H1 (cell line): Measurements from ENCODE around the gene TMEM212. TPM values are rescaled to one million over a fixed set of nuclear protein-coding genes. Genes with fewer than 3 reads are reported as not detected.

Experiments used
- CTCF ChIA-PET: fragments of 300-600 bp; sonication (Branson Sonifier 250); formaldehyde crosslinking; loops from one replicate; lab custom pipeline; 2021; ENCODE audit not compliant: partially characterized antibody; lab: Charles Lee
- POLR2A ChIA-PET: fragments of 300-600 bp; sonication (Branson Sonifier 250); formaldehyde crosslinking; loops from one replicate; lab custom pipeline; 2021; ENCODE audit warnings: inconsistent platforms; ENCODE audit not compliant: partially characterized antibody; lab: Charles Lee
- DNase-seq, 2 experiments: peaks; one replicate each; pipeline versions ENCODE4 v3.0.0 to v3.0.0-alpha.2; 2010 to 2022; ENCODE audit warnings: low spot score in 2 of 2, low read depth in 1 of 2, mixed read lengths in 1 of 2
- FAIRE-seq: peaks from 2 replicates; lab custom pipeline; 2011; peaks lifted over from hg19 to GRCh38; lab: Jason Lieb, UNC
- H2AFZ ChIP-seq: 2 replicates; pipeline ENCODE4 v1.8.1; 2012; ENCODE audit warnings: low read length, inconsistent platforms
- H2AK5ac ChIP-seq: 2 replicates; pipeline ENCODE4 v1.6.1; 2013; ENCODE audit warnings: low read depth, low read length
- H2BK120ac ChIP-seq: replicated peaks from 2 replicates; pipeline ENCODE3; 2013; ENCODE audit warnings: low read depth, low read length, inconsistent platforms
- H2BK12ac ChIP-seq: 2 replicates; pipeline ENCODE4 v1.6.1; 2013; ENCODE audit warnings: low read depth, low read length
- H2BK15ac ChIP-seq: 2 replicates; pipeline ENCODE4 v1.6.1; 2013; ENCODE audit warnings: low read length
- H2BK20ac ChIP-seq: 2 replicates; pipeline ENCODE4 v1.6.1; 2013; ENCODE audit warnings: low read length
- H2BK5ac ChIP-seq: 2 replicates; pipeline ENCODE4 v1.6.1; 2013; ENCODE audit warnings: low read depth, low read length
- H3K14ac ChIP-seq: 2 replicates; pipeline ENCODE4 v1.6.1; 2013; ENCODE audit warnings: inconsistent platforms; ENCODE audit not compliant: insufficient read length
- H3K18ac ChIP-seq: 2 replicates; pipeline ENCODE4 v1.6.1; 2013; ENCODE audit warnings: low read length; ENCODE audit errors: extremely low read depth
- H3K23ac ChIP-seq: 2 replicates; pipeline ENCODE4 v1.6.1; 2013; ENCODE audit warnings: inconsistent platforms; ENCODE audit not compliant: insufficient read length
- H3K23me2 ChIP-seq: 2 replicates; pipeline ENCODE4 v1.6.1; 2013; ENCODE audit warnings: low read depth, low read length
- H3K27ac ChIP-seq: 2 replicates; pipeline ENCODE4 v1.6.1; 2011; ENCODE audit warnings: low read depth, low read length, inconsistent platforms
- H3K27me3 ChIP-seq, 4 experiments: replicated peaks in 1 of 4; 1 replicate in 1 of 4; 2 replicates in 3 of 4; pipeline versions ENCODE4 v1.6.1 to v1.8.1; 2011 to 2013; ENCODE audit warnings: low read length in 3 of 4, mild to moderate bottlenecking in 3 of 4, inconsistent platforms in 2 of 4, mixed read lengths in 2 of 4, moderate library complexity in 1 of 4; ENCODE audit not compliant: control insufficient read depth in 3 of 4, insufficient read depth in 3 of 4; ENCODE audit errors: extremely low read depth in 1 of 4
- H3K36me3 ChIP-seq, 4 experiments: 2 replicates each; pipeline versions ENCODE4 v1.6.1 to v1.8.1; 2011 to 2013; ENCODE audit warnings: mild to moderate bottlenecking in 4 of 4, low read length in 3 of 4, moderate library complexity in 2 of 4, control low read depth in 1 of 4, inconsistent platforms in 1 of 4; ENCODE audit not compliant: insufficient read depth in 4 of 4, control insufficient read depth in 2 of 4
- H3K4ac ChIP-seq: replicated peaks from 2 replicates; pipeline ENCODE3; 2013; ENCODE audit warnings: low read length, low read depth, mixed read lengths, inconsistent platforms; ENCODE audit not compliant: insufficient read length
- H3K4me1 ChIP-seq, 4 experiments: replicated peaks in 1 of 4; 1 replicate in 1 of 4; 2 replicates in 3 of 4; pipeline versions ENCODE4 v1.6.1 to v1.8.1; 2011 to 2013; ENCODE audit warnings: low read length in 3 of 4, inconsistent platforms in 2 of 4, mixed read lengths in 1 of 4; ENCODE audit not compliant: insufficient read depth in 4 of 4, control insufficient read depth in 3 of 4
- H3K4me2 ChIP-seq, 2 experiments: 2 replicates each; pipeline versions ENCODE4 v1.6.1 to v1.8.1; 2011 to 2013; ENCODE audit warnings: low read depth in 2 of 2, low read length in 2 of 2, control low read depth in 1 of 2, inconsistent platforms in 1 of 2, mild to moderate bottlenecking in 1 of 2; ENCODE audit not compliant: insufficient read depth in 1 of 2
- H3K4me3 ChIP-seq, 4 experiments: fragments of 200-600, 300-600 bp in 1 of 4; sonication (generic), shearing (Covaris generic), sonication (Bioruptor Twin) in 1 of 4; 2 replicates each; pipeline versions ENCODE4 v1.5.1 to v1.8.1; 2011 to 2016; ENCODE audit warnings: low read length in 4 of 4, low read depth in 3 of 4, control low read depth in 2 of 4, inconsistent platforms in 2 of 4, mild to moderate bottlenecking in 2 of 4, mixed read lengths in 1 of 4, moderate library complexity in 1 of 4; ENCODE audit not compliant: insufficient read depth in 2 of 4; ENCODE audit errors: extremely low read depth in 1 of 4
- H3K56ac ChIP-seq: replicated peaks from 2 replicates; pipeline ENCODE3; 2013; ENCODE audit warnings: low read depth, mild to moderate bottlenecking, mixed read lengths, low read length, inconsistent platforms; ENCODE audit not compliant: insufficient read length
- H3K79me1 ChIP-seq: 2 replicates; pipeline ENCODE4 v1.6.1; 2013; ENCODE audit warnings: low read depth, low read length, control low read depth
- H3K79me2 ChIP-seq, 2 experiments: 2 replicates each; pipeline versions ENCODE4 v1.6.1 to v1.8.1; 2012 to 2013; ENCODE audit warnings: low read length in 2 of 2, mild to moderate bottlenecking in 2 of 2, inconsistent platforms in 1 of 2; ENCODE audit not compliant: insufficient read depth in 2 of 2, control insufficient read depth in 1 of 2
- H3K9ac ChIP-seq, 4 experiments: replicated peaks in 1 of 4; 1 replicate in 1 of 4; 2 replicates in 3 of 4; pipeline versions ENCODE4 v1.6.1 to v1.8.1; 2011 to 2013; ENCODE audit warnings: low read depth in 3 of 4, low read length in 3 of 4, control low read depth in 2 of 4, mild to moderate bottlenecking in 2 of 4, moderate library complexity in 2 of 4, inconsistent platforms in 1 of 4; ENCODE audit errors: extremely low read depth in 1 of 4
- H3K9me3 ChIP-seq, 2 experiments: 2 replicates each; pipeline versions ENCODE4 v1.6.1 to v1.8.1; 2012 to 2013; ENCODE audit warnings: mild to moderate bottlenecking in 2 of 2, moderate library complexity in 2 of 2, control low read depth in 1 of 2, inconsistent platforms in 1 of 2, low read depth in 1 of 2, low read length in 1 of 2, mixed read lengths in 1 of 2; ENCODE audit not compliant: insufficient read depth in 2 of 2
- H4K20me1 ChIP-seq, 2 experiments: replicated peaks in 1 of 2; 2 replicates each; pipeline versions ENCODE3 to v1.8.1; 2011 to 2013; ENCODE audit warnings: inconsistent platforms in 2 of 2, low read length in 2 of 2, mild to moderate bottlenecking in 1 of 2; ENCODE audit not compliant: insufficient read depth in 2 of 2, control insufficient read depth in 1 of 2
- H4K5ac ChIP-seq: 2 replicates; pipeline ENCODE4 v1.6.1; 2013; ENCODE audit warnings: low read length, low read depth, mixed read lengths, inconsistent platforms; ENCODE audit not compliant: insufficient read length
- H4K8ac ChIP-seq: 2 replicates; pipeline ENCODE4 v1.8.0; 2013; ENCODE audit warnings: mild to moderate bottlenecking, moderate library complexity, low read length, inconsistent platforms; ENCODE audit not compliant: insufficient read depth; ENCODE audit errors: extremely low read depth
- H4K91ac ChIP-seq: replicated peaks from 2 replicates; pipeline ENCODE3; 2013; ENCODE audit warnings: low read length, mixed read lengths, inconsistent platforms; ENCODE audit not compliant: insufficient read length
- BACH1 ChIP-seq: IDR thresholded peaks from 2 replicates; pipeline ENCODE4 v1.6.1; 2012; ENCODE audit warnings: low read length, improper control_type of control experiment
- BRCA1 ChIP-seq: IDR thresholded peaks from 2 replicates; pipeline ENCODE4 v1.6.1; 2012; ENCODE audit warnings: low read depth, low read length, improper control_type of control experiment
- CREB1 ChIP-seq: IDR thresholded peaks from 2 replicates; pipeline ENCODE4 v1.6.1; 2012; ENCODE audit warnings: inconsistent platforms
- FOSL1 ChIP-seq: IDR thresholded peaks from 2 replicates; pipeline ENCODE4 v1.6.1; 2011; ENCODE audit warnings: mild to moderate bottlenecking, low read depth, low read length, moderate library complexity; ENCODE audit not compliant: insufficient read depth
- KDM4A ChIP-seq: IDR thresholded peaks from one replicate; pipeline ENCODE4 v1.7.1; 2012; ENCODE audit warnings: low read depth, mild to moderate bottlenecking, moderate library complexity, low read length, inconsistent platforms; ENCODE audit not compliant: severe bottlenecking
- RAD21 ChIP-seq, 2 experiments: IDR thresholded peaks in 1 of 2; conservative IDR thresholded peaks in 1 of 2; 2 replicates each; pipeline ENCODE4 v1.6.1; 2011; ENCODE audit warnings: low read depth in 2 of 2, low read length in 2 of 2, improper control_type of control experiment in 1 of 2, inconsistent platforms in 1 of 2, mild to moderate bottlenecking in 1 of 2, moderate library complexity in 1 of 2
- SAP30 ChIP-seq: fragments of 300-600 bp; sonication (generic); IDR thresholded peaks from 2 replicates; pipeline ENCODE4 v1.7.1; 2012; ENCODE audit warnings: low read length, moderate library complexity, mild to moderate bottlenecking, inconsistent platforms; ENCODE audit not compliant: insufficient read depth, insufficient replicate concordance
- SIRT6 ChIP-seq: IDR thresholded peaks from one replicate; pipeline ENCODE4 v1.7.1; 2012; ENCODE audit warnings: low read length, inconsistent platforms
- TBP ChIP-seq: IDR thresholded peaks from 2 replicates; pipeline ENCODE4 v1.6.1; 2011; ENCODE audit warnings: low read depth, low read length, improper control_type of control experiment
- WGBS, 2 experiments: shearing (Covaris generic) in 1 of 2; methylation state at CpG; one replicate each; pipeline versions ENCODE4 v1.1.6 to v1.1.7; 2013 to 2015; ENCODE audit warnings: low lambda C conversion rate in 2 of 2, mixed read lengths in 2 of 2, inconsistent platforms in 1 of 2, low coverage in 1 of 2, missing lambda C conversion rate in 1 of 2; ENCODE audit not compliant: insufficient replicate concordance in 2 of 2, insufficient coverage in 1 of 2, insufficient read length in 1 of 2; ENCODE audit errors: extremely low coverage in 1 of 2, missing lambda C conversion rate in 1 of 2; 5-methylcytosine and 5-hydroxymethylcytosine counted together
- polyA plus RNA-seq, 7 experiments: library from polyadenylated mRNA; depleted of rRNA in 3 of 7; stranded (reverse) in 5 of 7; unstranded in 2 of 7; fragments of >200 nt in 5 of 7; fragments of 200-250 nt in 2 of 7; gene quantifications; 1 replicate in 5 of 7; 2 replicates in 1 of 7; 4 replicates in 1 of 7; pipeline versions ENCODE4 v1.2.1 to v1.2.3, GENCODE V29; 2011 to 2013; ENCODE audit warnings: missing spikeins in 2 of 7, mixed read lengths in 2 of 7
- total RNA-seq: library from RNA; stranded (reverse); fragmentation: NEBNext Ultra II Directional; extraction: Animal tissue kit (Norgen Biotek cat#: 25700); gene quantifications from 2 replicates; pipeline ENCODE4 v1.2.1, GENCODE V29; 2021
- TF ChIP-seq, protein P1 (sequence below), 3 experiments: IDR thresholded peaks; 1 replicate in 2 of 3; 2 replicates in 1 of 3; pipeline versions ENCODE4 v1.5.1 to v1.6.1; 2011; ENCODE audit warnings: low read length in 3 of 3, mild to moderate bottlenecking in 3 of 3, inconsistent platforms in 2 of 3, low read depth in 1 of 3, moderate library complexity in 1 of 3; ENCODE audit not compliant: insufficient read depth in 1 of 3; ENCODE audit errors: control extremely low read depth in 1 of 3
- TF ChIP-seq, protein P2 (sequence below): IDR thresholded peaks from 2 replicates; pipeline ENCODE4 v1.6.1; 2011; ENCODE audit warnings: low read length, improper control_type of control experiment

Gene TMEM212
- total and polyA plus RNA-seq, 2 of the 8 experiments (the other 6 are each of a cell fraction or from before 2014, with no cell fraction given) = not detected

DNA sequence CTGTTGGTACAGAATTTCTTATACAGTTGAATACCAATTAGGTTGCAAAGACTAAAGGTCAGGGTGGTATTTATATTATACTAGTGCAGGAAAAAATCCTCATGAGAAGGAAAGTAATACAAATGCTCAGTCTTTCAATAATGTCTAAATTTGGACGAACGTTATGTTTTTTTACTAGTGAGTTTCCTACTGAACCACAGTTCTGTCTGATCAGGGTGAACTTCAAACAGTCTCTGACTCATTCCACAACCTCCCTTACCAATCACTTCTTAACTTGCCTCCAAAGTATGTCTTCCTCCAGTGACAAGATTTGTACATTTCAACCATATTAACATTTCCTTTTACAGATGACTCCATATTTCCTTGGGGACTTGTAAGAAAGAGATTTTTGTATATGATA lies 3.4 kb downstream of the TMEM212 start:
- Histone ChIP-seq H3K4me2 (no peak overlapping the region), H2BK5ac (no peak overlapping the region), H2BK15ac (no peak overlapping the region), H3K9me3 (no peaks in the 10 kb centered on the region), H4K8ac (no peak overlapping the region), H2BK120ac (no peak overlapping the region), H3K23me2 (no peaks in the 10 kb centered on the region), H4K91ac (no peak overlapping the region), H3K9ac (no peak overlapping the region), H3K4me1 (no peaks in the 10 kb centered on the region; a peak in 1 of 7 replicates), H3K27me3 (no peaks in the 10 kb centered on the region), H3K23ac (no peak overlapping the region), H2AK5ac (no peak overlapping the region), H2AFZ (no peak overlapping the region), H2BK12ac (no peak overlapping the region), H2BK20ac (no peak overlapping the region), H3K79me1 (no peaks in the 10 kb centered on the region), H3K18ac (no peak overlapping the region), H4K5ac (no peak overlapping the region), H3K79me2 (no peaks in the 10 kb centered on the region), H3K14ac (no peak overlapping the region), H3K36me3 (no peaks in the 10 kb centered on the region), H4K20me1 (no peaks in the 10 kb centered on the region), H3K56ac (no peak overlapping the region), H3K4me3 (no peak overlapping the region), H3K27ac (no peak overlapping the region), H3K4ac (no peak overlapping the region)
- POLR2A ChIA-PET = no interaction called here
- CTCF ChIA-PET = no interaction called here
- DNase-seq (no peak), FAIRE-seq (no peak)
- 84% methylated on average over 2 of the region's 2 CpGs; no CpG with 5 or more reads in 1 of the 2 experiments for WGBS, 2 experiments
- TF ChIP-seq BRCA1 (no peak), SIRT6 (no peak), FOSL1 (no peak), BACH1 (no peak), CREB1 (no peak), TBP (no peak), KDM4A (no peak), RAD21 (IDR thresholded peaks at IDR 0.05 in 1 of 2, conservative IDR thresholded peaks at IDR 0.05 in 1 of 2; ENCODE audit: low read depth in 2 of 2, low read length in 2 of 2) (no peak), SAP30 (no peak)
- TF ChIP-seq, protein P1, sequence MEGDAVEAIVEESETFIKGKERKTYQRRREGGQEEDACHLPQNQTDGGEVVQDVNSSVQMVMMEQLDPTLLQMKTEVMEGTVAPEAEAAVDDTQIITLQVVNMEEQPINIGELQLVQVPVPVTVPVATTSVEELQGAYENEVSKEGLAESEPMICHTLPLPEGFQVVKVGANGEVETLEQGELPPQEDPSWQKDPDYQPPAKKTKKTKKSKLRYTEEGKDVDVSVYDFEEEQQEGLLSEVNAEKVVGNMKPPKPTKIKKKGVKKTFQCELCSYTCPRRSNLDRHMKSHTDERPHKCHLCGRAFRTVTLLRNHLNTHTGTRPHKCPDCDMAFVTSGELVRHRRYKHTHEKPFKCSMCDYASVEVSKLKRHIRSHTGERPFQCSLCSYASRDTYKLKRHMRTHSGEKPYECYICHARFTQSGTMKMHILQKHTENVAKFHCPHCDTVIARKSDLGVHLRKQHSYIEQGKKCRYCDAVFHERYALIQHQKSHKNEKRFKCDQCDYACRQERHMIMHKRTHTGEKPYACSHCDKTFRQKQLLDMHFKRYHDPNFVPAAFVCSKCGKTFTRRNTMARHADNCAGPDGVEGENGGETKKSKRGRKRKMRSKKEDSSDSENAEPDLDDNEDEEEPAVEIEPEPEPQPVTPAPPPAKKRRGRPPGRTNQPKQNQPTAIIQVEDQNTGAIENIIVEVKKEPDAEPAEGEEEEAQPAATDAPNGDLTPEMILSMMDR (IDR thresholded peaks at IDR 0.05; ENCODE audit: control extremely low read depth in 1 of 3, insufficient read depth in 1 of 3, low read depth in 1 of 3, low read length in 3 of 3) = no peak
- TF ChIP-seq, protein P2, sequence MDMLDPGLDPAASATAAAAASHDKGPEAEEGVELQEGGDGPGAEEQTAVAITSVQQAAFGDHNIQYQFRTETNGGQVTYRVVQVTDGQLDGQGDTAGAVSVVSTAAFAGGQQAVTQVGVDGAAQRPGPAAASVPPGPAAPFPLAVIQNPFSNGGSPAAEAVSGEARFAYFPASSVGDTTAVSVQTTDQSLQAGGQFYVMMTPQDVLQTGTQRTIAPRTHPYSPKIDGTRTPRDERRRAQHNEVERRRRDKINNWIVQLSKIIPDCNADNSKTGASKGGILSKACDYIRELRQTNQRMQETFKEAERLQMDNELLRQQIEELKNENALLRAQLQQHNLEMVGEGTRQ = no peak
